ENCODE results near the gene ABCA4.

The ABCA4 gene

DNA sequence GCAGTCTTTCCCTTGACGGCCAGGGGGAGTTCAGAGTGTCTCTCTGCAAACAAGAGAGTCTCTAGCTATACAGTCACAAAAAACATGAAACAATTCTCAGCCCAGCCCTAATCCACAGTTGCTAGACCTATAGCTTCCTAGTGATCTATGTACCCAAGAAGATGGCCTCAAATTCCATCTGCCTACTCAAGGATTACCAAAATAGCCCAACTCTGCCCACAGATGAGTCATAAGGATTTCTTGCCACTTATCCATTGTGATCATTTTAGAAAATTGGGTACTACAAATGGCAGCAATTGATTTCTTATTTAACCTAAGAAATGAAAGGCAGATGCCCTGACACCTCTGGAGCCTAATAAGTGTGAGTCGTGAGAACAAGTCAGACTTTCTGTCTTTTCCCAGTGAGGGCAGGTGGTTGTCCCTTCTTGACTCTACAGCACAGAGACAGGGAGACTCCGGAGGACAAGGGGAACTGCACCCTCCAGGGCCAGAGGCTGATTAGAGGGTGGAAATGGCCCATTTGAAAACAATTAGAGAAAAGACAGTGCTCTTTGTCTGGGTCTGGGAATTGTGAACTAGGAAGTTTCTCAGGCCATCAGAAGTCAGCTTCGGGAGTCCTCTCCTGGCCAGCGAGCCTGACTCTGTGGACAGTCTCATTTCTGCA, 65.4 kb downstream of the ABCA4 start:
- Mint-ChIP-seq H3K4me1 (ENCODE audit: low read depth) (no peaks in the 10 kb centered on the region), H3K9me3 (no peaks in the 10 kb centered on the region), H3K27me3 (peaks cover 60% of the 10 kb centered on the region), H3K4me3 (no peak overlapping the region), H3K36me3 (ENCODE audit: low read depth) (no peaks in the 10 kb centered on the region), H3K27ac (no peak overlapping the region)
- intact Hi-C loops (cut with micrococcal nuclease) = no loop called here

DNA sequence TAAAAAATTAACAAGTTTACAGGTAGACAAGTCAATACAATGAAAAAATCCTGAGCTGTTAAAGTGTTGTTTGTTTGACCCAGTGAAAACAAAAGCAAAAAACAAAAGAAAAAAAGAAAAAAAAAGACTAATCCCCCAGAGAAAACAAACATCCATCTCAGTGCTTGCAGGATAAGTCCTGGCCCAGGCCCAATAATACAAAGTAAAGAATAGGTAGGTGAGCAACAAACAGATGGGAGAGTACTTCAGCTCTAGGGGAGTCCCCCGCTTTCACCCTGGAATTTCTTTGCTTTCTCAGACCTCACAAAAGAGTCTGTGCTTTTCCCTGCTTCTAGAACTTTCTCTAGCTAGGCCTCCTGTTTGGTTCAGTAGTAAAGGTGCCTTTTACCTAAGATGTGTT, 70.3 kb downstream of the ABCA4 start:
- Mint-ChIP-seq H3K27ac (no peak overlapping the region), H3K27me3 (peaks cover 47% of the 10 kb centered on the region), H3K9me3 (no peaks in the 10 kb centered on the region), H3K36me3 (ENCODE audit: low read depth) (no peaks in the 10 kb centered on the region), H3K4me3 (no peak overlapping the region), H3K4me1 (ENCODE audit: low read depth) (peaks cover 3% of the 10 kb centered on the region)
- intact Hi-C loops (cut with micrococcal nuclease) = no loop called here

GRCh38 chr1:94050254-94050653, 70.7 kb downstream of the ABCA4 start:
- H3K27me3 Mint-ChIP-seq = peaks cover 49% of the 10 kb centered on the region
- intact Hi-C loops (cut with micrococcal nuclease) = no loop called here
- H3K27ac Mint-ChIP-seq = no peak overlapping the region
- H3K9me3 Mint-ChIP-seq = no peaks in the 10 kb centered on the region
- no peak overlapping the region for H3K4me3 Mint-ChIP-seq
- peaks cover 5% of the 10 kb centered on the region for H3K4me1 Mint-ChIP-seq (ENCODE audit: low read depth)
- no peaks in the 10 kb centered on the region for H3K36me3 Mint-ChIP-seq (ENCODE audit: low read depth)

DNA sequence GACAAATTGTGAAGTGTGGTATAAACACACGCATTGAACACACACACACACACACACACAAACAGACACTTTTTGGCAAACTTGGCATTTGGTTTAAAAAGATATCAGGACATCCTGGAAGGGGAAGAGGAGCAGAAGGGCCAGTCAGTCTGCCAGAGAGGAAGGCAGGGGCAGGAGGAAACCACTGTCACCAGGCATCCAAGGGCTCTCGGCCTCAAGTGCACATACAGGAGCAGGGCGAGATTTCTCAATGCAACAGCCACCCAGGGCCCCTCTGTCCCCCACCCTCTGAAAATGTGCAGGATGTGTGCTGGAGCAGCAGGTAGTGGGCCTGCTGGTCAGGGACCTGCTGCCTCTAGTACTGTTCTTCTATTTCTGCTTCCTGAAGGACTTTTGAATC, 71.2 kb downstream of the ABCA4 start:
- H3K36me3 Mint-ChIP-seq (ENCODE audit: low read depth) = no peaks in the 10 kb centered on the region
- no peak overlapping the region for H3K4me3 Mint-ChIP-seq
- no peaks in the 10 kb centered on the region for H3K9me3 Mint-ChIP-seq
- peaks cover 47% of the 10 kb centered on the region for H3K27me3 Mint-ChIP-seq
- intact Hi-C loops (cut with micrococcal nuclease) = no loop called here
- H3K27ac Mint-ChIP-seq = no peak overlapping the region
- H3K4me1 Mint-ChIP-seq (ENCODE audit: low read depth) = peaks cover 6% of the 10 kb centered on the region

GRCh38 chr1:94048413-94049164, 72.4 kb downstream of the ABCA4 start:
- peaks cover 14% of the 10 kb centered on the region for H3K4me1 Mint-ChIP-seq (ENCODE audit: low read depth)
- H3K4me3 Mint-ChIP-seq = no peak overlapping the region
- H3K27ac Mint-ChIP-seq = no peak overlapping the region
- no peaks in the 10 kb centered on the region for H3K9me3 Mint-ChIP-seq
- H3K36me3 Mint-ChIP-seq (ENCODE audit: low read depth) = no peaks in the 10 kb centered on the region
- peaks cover 46% of the 10 kb centered on the region for H3K27me3 Mint-ChIP-seq
- intact Hi-C loops (cut with micrococcal nuclease) = no loop called here

DNA sequence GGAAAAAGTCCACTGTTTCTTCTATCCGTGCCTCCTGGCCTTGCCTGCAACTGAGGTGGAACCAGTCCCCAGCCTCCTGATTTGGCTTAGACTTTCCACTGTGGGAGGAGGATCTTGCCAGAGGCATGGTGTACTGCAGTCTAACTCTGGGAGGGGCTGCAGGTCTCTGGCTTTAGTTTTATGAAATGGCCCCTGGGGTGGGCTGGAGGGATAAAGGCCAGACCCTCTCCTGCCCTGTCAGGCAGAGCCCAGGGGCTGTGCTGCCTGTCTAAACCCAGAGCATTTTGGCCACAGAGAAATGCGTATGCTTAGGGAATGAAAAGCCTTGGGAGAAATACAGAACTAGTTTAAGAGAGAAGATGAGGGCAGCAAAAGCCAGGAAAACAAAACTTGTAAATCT, 73.0 kb downstream of the ABCA4 start:
- H3K4me3 Mint-ChIP-seq = no peak overlapping the region
- intact Hi-C loops (cut with micrococcal nuclease) = no loop called here
- no peak overlapping the region for H3K27ac Mint-ChIP-seq
- peaks cover 14% of the 10 kb centered on the region for H3K4me1 Mint-ChIP-seq (ENCODE audit: low read depth)
- H3K27me3 Mint-ChIP-seq = peaks cover 44% of the 10 kb centered on the region
- no peaks in the 10 kb centered on the region for H3K9me3 Mint-ChIP-seq
- no peaks in the 10 kb centered on the region for H3K36me3 Mint-ChIP-seq (ENCODE audit: low read depth)

DNA sequence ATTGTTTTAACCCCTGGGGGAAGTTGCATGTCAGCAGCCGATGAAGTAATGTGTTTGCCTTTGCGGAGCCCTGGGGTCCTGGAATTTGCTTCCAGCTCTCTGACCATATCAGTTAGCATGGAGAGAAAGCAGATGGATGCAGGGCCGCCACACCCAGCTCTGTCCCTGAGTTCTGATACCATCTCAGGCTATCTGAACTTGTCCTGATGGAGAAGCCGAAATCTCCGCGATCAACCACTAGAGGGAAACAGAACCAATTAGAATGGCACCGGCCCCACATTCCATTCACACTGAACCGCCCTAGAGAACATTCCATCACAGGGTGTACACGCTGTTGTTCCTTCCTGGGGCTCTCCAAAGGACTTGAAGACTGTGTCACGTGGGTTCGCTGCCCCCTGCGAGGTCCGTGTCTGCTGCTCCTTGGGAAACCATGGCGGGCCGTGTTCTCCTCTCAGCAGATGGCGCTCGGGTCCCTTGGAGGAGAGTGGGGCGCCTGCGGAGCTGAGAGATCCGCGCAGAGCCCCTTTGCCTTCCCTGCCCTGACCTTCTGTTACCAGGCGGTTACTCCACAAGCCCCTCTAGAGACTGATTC, 75.4 kb downstream of the ABCA4 start:
- no peak overlapping the region for H3K27ac Mint-ChIP-seq
- peaks cover 41% of the 10 kb centered on the region for H3K27me3 Mint-ChIP-seq

DNA sequence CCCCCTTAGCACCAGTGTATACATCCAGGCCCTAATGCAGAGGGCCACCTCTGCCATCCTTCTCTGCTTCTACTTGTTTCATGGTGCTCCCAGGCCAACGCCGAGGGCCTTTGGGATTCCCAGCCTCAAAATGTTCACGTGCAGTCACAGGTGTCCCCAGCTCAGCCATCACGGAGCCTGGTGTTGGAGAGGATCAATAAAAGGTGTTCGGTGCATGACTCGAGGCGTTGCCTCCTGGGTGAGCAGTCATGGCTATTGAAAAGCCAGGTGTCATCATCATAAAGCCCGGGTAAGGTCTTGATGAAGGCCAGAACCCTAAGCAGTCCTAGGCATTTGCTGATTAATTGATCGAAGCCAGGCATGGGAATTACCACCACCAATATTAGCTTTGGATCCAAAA, 76.1 kb downstream of the ABCA4 start:
- no peaks in the 10 kb centered on the region for H3K36me3 Mint-ChIP-seq (ENCODE audit: low read depth)
- intact Hi-C loops (cut with micrococcal nuclease) = loop anchor here (1.0 to 5.0 kb wide), 2 partner anchors 290 to 417 kb away; no protein-coding TSS in a partner anchor
- H3K4me3 Mint-ChIP-seq = no peak overlapping the region
- peaks cover 43% of the 10 kb centered on the region for H3K27me3 Mint-ChIP-seq
- H3K4me1 Mint-ChIP-seq (ENCODE audit: low read depth) = peaks cover 14% of the 10 kb centered on the region
- H3K9me3 Mint-ChIP-seq = no peaks in the 10 kb centered on the region
- H3K27ac Mint-ChIP-seq = no peak overlapping the region

More for the DNA sequence above, 75.4 kb downstream of the ABCA4 start:
- Mint-ChIP-seq H3K4me1 (ENCODE audit: low read depth) (peaks cover 14% of the 10 kb centered on the region), H3K4me3 (peak overlapping the region; percentile 64), H3K9me3 (no peaks in the 10 kb centered on the region), H3K36me3 (ENCODE audit: low read depth) (no peaks in the 10 kb centered on the region)
- intact Hi-C loops (cut with micrococcal nuclease) = loop anchor here (1.0 kb wide), 1 partner anchor 290 kb away; no protein-coding TSS in a partner anchor

DNA sequence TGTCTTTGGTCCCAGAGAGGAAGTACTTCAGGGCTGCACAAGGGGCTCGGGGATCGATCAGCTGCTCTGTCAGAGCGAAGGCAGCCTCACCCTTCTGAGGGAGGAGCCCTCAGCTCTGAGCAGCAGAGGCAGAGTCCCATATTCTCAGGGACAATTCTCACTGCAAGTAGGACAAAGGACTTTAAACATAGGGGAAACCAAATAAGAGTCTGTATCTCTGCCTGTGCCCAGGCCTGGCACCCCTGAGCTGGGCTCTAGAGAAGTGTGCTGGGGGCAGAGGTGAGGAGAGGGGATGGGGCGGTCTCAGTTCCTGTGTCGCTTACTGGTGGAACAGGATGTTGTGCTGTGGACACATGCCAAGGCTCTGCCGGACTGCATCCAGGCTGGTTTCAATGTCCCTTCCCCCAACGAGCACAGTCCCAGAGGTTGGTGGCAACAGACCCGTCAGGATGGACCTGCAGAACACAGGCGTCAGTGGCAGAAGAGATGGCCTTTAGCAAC, 76.6 kb downstream of the ABCA4 start:
- Mint-ChIP-seq H3K36me3 (ENCODE audit: low read depth) (no peaks in the 10 kb centered on the region), H3K4me1 (ENCODE audit: low read depth) (peaks cover 14% of the 10 kb centered on the region), H3K9me3 (no peaks in the 10 kb centered on the region), H3K27ac (peak overlapping the region; percentile 13), H3K4me3 (peak overlapping the region; percentile 65), H3K27me3 (peaks cover 41% of the 10 kb centered on the region)
- intact Hi-C loops (cut with micrococcal nuclease) = loop anchor here (5.0 kb wide), 1 partner anchor 418 kb away; no protein-coding TSS in a partner anchor

GRCh38 chr1:94043738-94044289, 77.1 kb downstream of the ABCA4 start:
- H3K27ac Mint-ChIP-seq = peak overlapping the region; percentile 13
- no peaks in the 10 kb centered on the region for H3K9me3 Mint-ChIP-seq
- intact Hi-C loops (cut with micrococcal nuclease) = loop anchor here (5.0 kb wide), 1 partner anchor 418 kb away; no protein-coding TSS in a partner anchor
- no peak overlapping the region for H3K4me3 Mint-ChIP-seq
- H3K27me3 Mint-ChIP-seq = peaks cover 43% of the 10 kb centered on the region
- H3K4me1 Mint-ChIP-seq (ENCODE audit: low read depth) = peaks cover 14% of the 10 kb centered on the region
- no peaks in the 10 kb centered on the region for H3K36me3 Mint-ChIP-seq (ENCODE audit: low read depth)

DNA sequence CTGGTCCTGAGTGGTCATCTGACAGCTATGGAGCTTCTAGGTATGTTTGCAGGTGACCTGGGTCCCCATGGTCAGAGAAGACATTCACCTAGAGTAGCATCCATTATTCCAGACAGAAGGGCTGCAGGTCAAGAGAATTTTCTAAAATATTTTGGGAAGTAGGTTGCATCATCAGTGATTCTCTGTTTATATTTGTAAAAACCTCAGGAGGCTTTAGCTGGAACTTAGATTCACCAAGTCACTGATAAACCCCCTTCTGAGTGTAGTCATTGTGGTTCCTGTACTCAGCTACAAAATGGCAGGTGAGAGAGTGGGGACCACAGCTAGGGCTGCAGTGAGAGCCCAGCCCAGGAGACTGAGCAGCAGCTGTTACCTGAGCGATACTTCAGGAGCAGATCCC, 78.6 kb downstream of the ABCA4 start:
- H3K9me3 Mint-ChIP-seq = no peaks in the 10 kb centered on the region
- H3K27ac Mint-ChIP-seq = no peak overlapping the region
- peaks cover 14% of the 10 kb centered on the region for H3K4me1 Mint-ChIP-seq (ENCODE audit: low read depth)
- intact Hi-C loops (cut with micrococcal nuclease) = loop anchor here (5.0 kb wide), 1 partner anchor 420 kb away; no protein-coding TSS in a partner anchor
- H3K4me3 Mint-ChIP-seq = no peak overlapping the region
- peaks cover 43% of the 10 kb centered on the region for H3K27me3 Mint-ChIP-seq
- no peaks in the 10 kb centered on the region for H3K36me3 Mint-ChIP-seq (ENCODE audit: low read depth)

- no peak overlapping the region for H3K27ac Mint-ChIP-seq
- H3K4me1 Mint-ChIP-seq (ENCODE audit: low read depth) = peaks cover 9% of the 10 kb centered on the region
- no peaks in the 10 kb centered on the region for H3K9me3 Mint-ChIP-seq
- H3K27me3 Mint-ChIP-seq = peaks cover 44% of the 10 kb centered on the region
- no peak overlapping the region for H3K4me3 Mint-ChIP-seq
- no peaks in the 10 kb centered on the region for H3K36me3 Mint-ChIP-seq (ENCODE audit: low read depth)
- intact Hi-C loops (cut with micrococcal nuclease) = loop anchor here (1.0 to 5.0 kb wide), 2 partner anchors 296 to 422 kb away; no protein-coding TSS in a partner anchor
Measured at GRCh38 chr1:94039871-94040569, 80.9 kb downstream of the ABCA4 start.

- Mint-ChIP-seq H3K27me3 (peaks cover 43% of the 10 kb centered on the region), H3K27ac (no peak overlapping the region), H3K4me3 (no peak overlapping the region), H3K36me3 (ENCODE audit: low read depth) (no peaks in the 10 kb centered on the region), H3K4me1 (ENCODE audit: low read depth) (peaks cover 6% of the 10 kb centered on the region), H3K9me3 (no peaks in the 10 kb centered on the region)
- intact Hi-C loops (cut with micrococcal nuclease) = loop anchor here (1.0 kb wide), 1 partner anchor 297 kb away; no protein-coding TSS in a partner anchor
Measured at GRCh38 chr1:94039514-94039870, 81.5 kb downstream of the ABCA4 start.

Data from dendritic cell treated with granulocyte-macrophage colony-stimulating factor and Interleukin-4, amounts not matched to agents 40 ng/mL and 50 ng/mL, for 4 days (primary cell).